Muscle layer of duodenum (tissue), 2 donors: ENCODE data around the gene RSPH3.
"Not testable (repeated sequence)": the region's sequence is repeated elsewhere in the genome, so short reads cannot be mapped to it uniquely, and the experiment has no call there.

Experiments used
- H3K27ac ChIP-seq: one replicate; pipeline ENCODE4 v1.7.0; 2013; ENCODE audit warnings: mild to moderate bottlenecking, low read length
- H3K27me3 ChIP-seq: one replicate; pipeline ENCODE4 v1.7.0; 2013; ENCODE audit warnings: low read depth, mild to moderate bottlenecking, control low read depth, low read length
- H3K36me3 ChIP-seq, 2 donors: one replicate each; pipeline ENCODE4 v1.7.0; 2013; ENCODE audit warnings: low read length in 2 of 2, control low read depth in 1 of 2, mild to moderate bottlenecking in 1 of 2; ENCODE audit not compliant: insufficient read depth in 2 of 2, control insufficient read depth in 1 of 2
- H3K4me1 ChIP-seq, 2 donors: one replicate each; pipeline ENCODE4 v1.7.0; 2013; ENCODE audit warnings: low read length in 2 of 2, mild to moderate bottlenecking in 2 of 2, control low read depth in 1 of 2, moderate library complexity in 1 of 2; ENCODE audit not compliant: insufficient read depth in 2 of 2, control insufficient read depth in 1 of 2
- H3K4me3 ChIP-seq, 2 donors: one replicate each; pipeline ENCODE4 v1.7.0; 2013; ENCODE audit warnings: low read length in 2 of 2, low read depth in 1 of 2, mild to moderate bottlenecking in 1 of 2
- H3K9me3 ChIP-seq, 2 donors: one replicate each; pipeline ENCODE4 v1.7.0; 2013; ENCODE audit warnings: low read length in 2 of 2, control low read depth in 1 of 2, mild to moderate bottlenecking in 1 of 2; ENCODE audit not compliant: control insufficient read depth in 1 of 2
- donor health status: healthy.

The RSPH3 gene

DNA sequence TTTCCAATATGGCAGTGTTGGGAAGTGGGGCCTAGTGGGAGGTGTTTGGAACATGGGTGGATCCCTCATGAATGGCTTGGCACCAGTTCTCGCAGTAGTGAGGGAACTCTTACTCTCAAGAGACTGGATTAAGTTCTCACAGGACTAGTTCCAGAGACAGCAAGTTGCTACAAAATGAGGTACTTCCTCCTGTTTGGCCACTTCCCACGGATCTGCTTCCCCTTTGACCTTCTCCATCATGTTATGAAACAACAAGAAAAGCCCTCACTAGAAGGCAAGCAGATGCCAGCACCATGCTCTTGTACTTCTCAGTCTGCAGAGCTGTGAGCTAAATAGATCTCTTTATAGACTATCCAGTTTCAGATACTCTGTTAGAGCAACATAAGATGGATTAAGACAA, 3.1 kb downstream of the RSPH3 start:
- no peak overlapping the region for H3K27ac ChIP-seq
- H3K27me3 ChIP-seq, result no peaks in the 10 kb centered on the region
- no peak overlapping the region for H3K4me3 ChIP-seq
- H3K9me3 ChIP-seq, result no peaks in the 10 kb centered on the region
- H3K36me3 ChIP-seq, result peaks cover 0 to 8% of the 10 kb centered on the region in 2 donors
- peaks cover 7 to 8% of the 10 kb centered on the region in 2 donors for H3K4me1 ChIP-seq

DNA sequence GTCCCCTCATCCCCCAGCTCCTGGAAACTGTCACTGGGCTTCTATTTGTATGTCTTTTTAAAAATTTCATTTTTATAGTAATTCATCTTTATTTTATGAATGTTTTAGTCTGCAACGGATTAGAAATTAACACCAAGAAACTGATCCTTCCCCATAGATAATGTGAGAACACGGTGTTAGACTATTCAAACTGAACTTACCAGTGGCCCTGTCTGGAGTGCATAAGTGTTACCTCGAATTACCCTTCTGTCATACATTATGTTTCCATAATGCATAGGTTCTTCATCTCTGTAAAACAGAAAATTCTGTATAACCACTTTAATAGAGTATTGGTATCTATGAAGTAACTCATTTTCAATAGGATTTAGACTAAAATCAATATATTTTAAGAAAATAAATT, 6.4 kb downstream of the RSPH3 start:
- Histone ChIP-seq H3K4me1 (no peaks in the 10 kb centered on the region), H3K4me3 (no peak overlapping the region), H3K27ac (no peak overlapping the region), H3K36me3 (peaks cover 0 to 8% of the 10 kb centered on the region in 2 donors), H3K9me3 (peaks cover 0 to 5% of the 10 kb centered on the region in 2 donors), H3K27me3 (no peaks in the 10 kb centered on the region)

DNA sequence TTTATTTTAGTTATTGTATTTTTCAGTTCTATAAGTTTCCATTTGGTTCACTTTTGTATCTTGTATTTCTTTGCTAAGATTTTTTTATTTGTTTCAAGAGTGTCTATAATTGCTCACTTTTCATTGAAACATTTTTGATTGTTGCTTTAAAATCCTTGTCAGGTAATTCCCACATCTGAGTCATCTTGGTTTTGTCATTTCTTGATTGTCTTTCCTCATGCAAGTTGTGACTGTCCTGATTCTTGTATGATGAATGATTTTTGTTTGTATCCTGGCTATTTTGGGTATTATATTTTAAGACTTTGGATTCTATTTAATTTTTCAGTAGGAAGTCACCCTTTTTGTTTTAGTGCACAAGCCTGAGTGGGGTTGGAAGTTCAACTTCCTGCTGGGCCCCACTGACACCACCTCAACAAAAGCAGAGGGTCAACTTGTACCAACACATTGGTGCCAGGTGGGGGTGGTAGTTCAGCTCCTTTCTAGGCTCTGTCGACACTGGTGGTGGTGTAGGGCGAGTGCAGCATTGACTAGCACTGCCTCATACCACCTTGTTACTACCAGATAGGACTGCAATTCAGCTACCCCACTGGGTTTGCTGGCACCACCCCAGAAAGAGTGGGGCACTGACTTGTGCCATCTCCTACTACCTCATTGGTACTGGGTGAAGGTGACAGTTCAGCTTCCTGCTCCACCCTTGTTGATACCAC, 8.8 kb downstream of the RSPH3 start:
- no peaks in the 10 kb centered on the region for H3K27me3 ChIP-seq
- H3K27ac ChIP-seq, result no peak overlapping the region
- no peak overlapping the region for H3K4me3 ChIP-seq
- no peaks in the 10 kb centered on the region for H3K4me1 ChIP-seq
- peaks cover 0 to 9% of the 10 kb centered on the region in 2 donors for H3K9me3 ChIP-seq
- peaks cover 0 to 8% of the 10 kb centered on the region in 2 donors for H3K36me3 ChIP-seq

DNA sequence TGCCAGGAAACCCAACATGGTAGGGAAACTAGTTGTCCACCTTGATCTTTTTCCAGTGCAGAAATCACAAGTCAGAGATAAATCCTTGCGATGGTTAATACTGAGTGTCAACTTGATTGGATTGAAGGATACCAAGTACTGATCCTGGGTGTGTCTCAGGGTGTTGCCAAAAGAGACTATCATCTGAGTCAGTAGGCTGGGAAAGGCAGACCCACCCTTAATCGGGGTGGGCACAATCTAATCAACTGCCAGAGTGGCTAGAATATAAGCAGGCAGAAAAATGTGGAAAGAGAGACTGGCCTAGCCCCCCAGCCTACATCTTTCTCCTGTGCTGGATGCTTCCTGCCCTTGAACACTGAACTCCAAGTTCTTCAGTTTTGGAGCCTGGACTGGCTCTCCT, 10.3 kb downstream of the RSPH3 start:
- not testable (repeated sequence) for H3K27ac ChIP-seq, H3K9me3 ChIP-seq, H3K36me3 ChIP-seq, H3K27me3 ChIP-seq, H3K4me3 ChIP-seq, H3K4me1 ChIP-seq

DNA sequence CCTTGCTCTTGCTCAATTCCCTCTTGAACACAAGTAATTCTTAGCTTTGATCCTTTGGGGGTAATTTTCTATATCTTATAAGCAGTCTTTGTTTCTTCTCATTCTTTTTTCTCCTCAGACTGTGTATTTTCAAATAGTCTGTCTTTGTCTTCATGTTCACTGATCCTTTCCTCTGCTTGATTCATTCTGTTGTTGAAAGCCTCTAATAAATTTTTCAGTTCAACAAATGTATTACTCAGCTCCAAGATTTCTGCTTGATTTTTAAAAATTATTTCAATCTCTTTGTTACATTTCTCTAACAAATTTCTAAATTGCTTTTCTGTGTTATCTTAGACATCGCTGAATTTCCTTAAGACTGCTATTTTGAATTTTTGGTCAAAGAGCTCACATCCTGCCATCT, 11.5 kb downstream of the RSPH3 start:
- Histone ChIP-seq H3K9me3 (peaks cover 0 to 9% of the 10 kb centered on the region in 2 donors), H3K36me3 (peaks cover 0 to 8% of the 10 kb centered on the region in 2 donors)

DNA sequence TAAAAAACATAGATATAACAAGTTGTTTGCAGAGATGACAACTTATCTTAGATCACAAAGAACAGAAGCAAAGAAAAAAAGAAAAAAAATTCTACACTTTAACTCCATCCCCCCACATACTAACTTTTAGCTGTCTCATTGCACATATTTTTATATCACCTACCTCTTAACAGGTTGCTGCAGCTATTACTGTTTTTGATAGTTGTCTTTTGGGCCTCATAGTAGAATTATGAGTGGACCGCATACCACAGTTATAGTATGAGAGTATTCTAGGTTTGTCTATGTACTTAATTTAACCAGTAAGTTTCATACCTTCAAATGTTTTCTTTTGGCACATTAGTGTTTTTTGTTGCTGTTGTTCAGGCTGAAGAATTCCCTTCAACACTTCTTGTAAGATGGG, 12.3 kb downstream of the RSPH3 start:
- no peaks in the 10 kb centered on the region for H3K4me1 ChIP-seq
- H3K4me3 ChIP-seq, result no peak overlapping the region
- peaks cover 0 to 9% of the 10 kb centered on the region in 2 donors for H3K9me3 ChIP-seq
- H3K36me3 ChIP-seq, result peaks cover 0 to 4% of the 10 kb centered on the region in 2 donors
- no peak overlapping the region for H3K27ac ChIP-seq
- no peaks in the 10 kb centered on the region for H3K27me3 ChIP-seq

More for the DNA sequence above, 11.5 kb downstream of the RSPH3 start:
- no peak overlapping the region for H3K4me3 ChIP-seq
- no peak overlapping the region for H3K27ac ChIP-seq
- H3K4me1 ChIP-seq, result no peaks in the 10 kb centered on the region
- H3K27me3 ChIP-seq, result no peaks in the 10 kb centered on the region

DNA sequence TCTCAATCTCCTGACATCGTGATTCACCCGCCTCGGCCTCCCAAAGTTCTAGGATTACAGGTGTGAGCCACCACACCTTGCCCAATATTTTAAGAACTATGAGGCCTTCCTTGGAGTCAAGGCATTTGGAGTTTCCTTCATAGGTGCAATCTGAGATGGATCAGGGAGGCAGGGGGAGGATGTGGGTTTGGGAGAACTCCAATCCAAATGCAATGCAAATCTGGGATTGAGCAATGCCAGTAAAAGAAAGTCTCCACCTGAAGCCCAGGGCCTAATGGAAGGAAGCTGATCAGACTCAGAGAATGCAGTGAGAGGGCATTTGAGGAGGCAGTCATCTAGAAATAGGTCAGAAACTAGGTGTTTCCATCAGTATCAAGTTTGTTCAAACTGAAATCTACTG, 21.2 kb downstream of the RSPH3 start:
- H3K9me3 ChIP-seq, result no peaks in the 10 kb centered on the region
- H3K27ac ChIP-seq, result no peak overlapping the region
- no peak overlapping the region for H3K4me3 ChIP-seq
- no peaks in the 10 kb centered on the region for H3K27me3 ChIP-seq
- no peaks in the 10 kb centered on the region for H3K4me1 ChIP-seq
- peaks cover 4 to 17% of the 10 kb centered on the region in 2 donors for H3K36me3 ChIP-seq

DNA sequence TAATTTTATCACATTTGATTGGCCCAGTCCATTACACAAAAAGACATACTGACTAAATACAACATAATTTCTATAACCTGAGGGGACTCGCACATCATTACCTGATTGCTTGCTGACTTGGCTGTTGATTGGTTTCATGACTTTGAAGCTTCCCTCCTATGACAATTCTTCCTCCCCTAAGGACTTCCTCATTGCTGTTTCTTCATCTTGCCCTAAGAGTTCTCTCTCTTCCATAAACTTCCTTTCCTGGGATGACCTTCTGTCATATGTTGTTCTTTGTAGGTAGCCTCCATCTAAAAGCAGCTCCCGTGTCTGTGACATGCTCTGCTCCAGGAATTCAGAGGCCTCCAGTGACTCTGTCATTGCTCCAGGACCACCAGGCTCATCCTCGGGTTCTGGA, 22.6 kb downstream of the RSPH3 start:
- Histone ChIP-seq H3K27ac (no peak overlapping the region), H3K4me3 (no peak overlapping the region), H3K4me1 (no peaks in the 10 kb centered on the region), H3K9me3 (no peaks in the 10 kb centered on the region), H3K27me3 (no peaks in the 10 kb centered on the region), H3K36me3 (peaks cover 4 to 17% of the 10 kb centered on the region in 2 donors)

DNA sequence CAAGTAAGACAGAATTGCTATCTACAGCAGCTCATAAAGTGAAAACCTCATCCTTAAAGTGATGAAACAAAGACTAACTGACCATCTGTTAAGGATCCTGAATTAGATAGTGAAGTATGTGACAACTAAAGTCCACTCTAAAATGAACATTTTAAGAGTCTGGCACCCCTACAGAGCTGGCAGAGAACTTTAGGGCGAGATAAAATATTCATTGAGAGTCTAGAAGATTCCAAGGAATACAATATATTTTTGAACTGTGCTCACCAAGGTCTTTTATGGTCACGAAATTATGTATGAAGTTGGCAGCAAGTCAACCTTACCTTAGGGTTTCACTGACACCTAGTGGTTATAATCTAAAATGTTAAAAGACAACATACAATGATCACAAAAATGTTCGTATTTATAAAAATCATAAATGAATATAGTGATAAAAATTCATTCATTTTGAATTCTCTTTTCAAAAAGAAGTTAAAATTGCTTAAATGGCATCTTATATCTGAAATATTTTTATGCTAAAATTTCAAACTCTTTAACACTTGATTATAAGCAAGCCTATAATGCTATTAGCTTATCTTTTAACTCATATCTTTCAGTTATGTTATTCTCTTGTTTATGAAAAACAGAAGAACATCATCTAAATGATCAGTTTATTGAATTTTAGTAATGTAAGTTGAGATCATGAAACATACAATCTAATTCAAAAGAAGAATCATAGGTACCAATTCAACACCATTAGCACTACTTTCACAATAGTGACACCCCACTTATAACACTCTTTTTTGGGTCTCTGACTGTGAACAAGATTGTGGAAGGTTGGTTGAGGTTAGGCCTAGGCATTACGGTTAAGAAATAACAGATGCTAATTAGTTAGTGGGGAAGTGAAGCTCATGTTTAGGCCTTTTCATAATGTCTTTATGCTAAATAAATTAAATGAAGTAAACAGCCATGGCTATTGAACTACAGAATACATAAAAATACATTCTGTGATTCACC, 27.5 kb downstream of the RSPH3 start:
- Histone ChIP-seq H3K9me3 (peaks cover 0 to 9% of the 10 kb centered on the region in 2 donors), H3K27me3 (no peaks in the 10 kb centered on the region), H3K27ac (no peak overlapping the region), H3K36me3 (peaks cover 3 to 10% of the 10 kb centered on the region in 2 donors), H3K4me1 (no peaks in the 10 kb centered on the region), H3K4me3 (no peak overlapping the region)

DNA sequence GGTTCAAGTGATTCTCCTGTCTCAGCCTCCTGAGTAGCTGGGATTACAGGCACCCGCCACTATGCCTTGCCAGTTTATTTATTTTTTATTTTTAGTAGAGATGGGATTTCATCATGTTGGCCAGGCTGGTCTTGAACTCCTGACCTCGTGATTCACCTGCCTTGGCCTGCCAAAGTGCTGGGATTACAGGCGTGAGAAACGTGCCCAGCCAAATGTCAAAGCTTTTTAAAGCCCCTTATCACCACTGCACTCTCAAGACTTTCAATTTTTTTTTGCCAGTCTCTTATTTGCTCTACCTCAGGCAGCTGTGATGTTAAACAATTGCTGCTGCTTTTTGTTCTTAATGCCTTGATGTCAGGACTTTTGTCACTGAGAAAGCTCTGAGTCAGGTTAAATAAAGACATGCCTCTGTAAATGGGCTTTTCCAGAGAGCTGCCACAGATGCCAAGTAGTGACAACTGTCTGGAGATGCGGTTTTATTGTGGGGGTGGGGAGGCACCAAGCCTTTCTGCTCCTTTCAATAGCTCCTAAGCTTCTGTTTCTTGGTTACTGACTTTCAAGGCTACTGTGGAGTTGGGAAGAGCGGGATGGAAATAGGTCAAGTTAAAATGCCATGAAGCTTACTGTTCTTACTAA, 29.2 kb downstream of the RSPH3 start:
- Histone ChIP-seq H3K27me3 (no peaks in the 10 kb centered on the region), H3K4me3 (no peak overlapping the region), H3K36me3 (peaks cover 0 to 5% of the 10 kb centered on the region in 2 donors), H3K4me1 (no peaks in the 10 kb centered on the region), H3K9me3 (peaks cover 0 to 10% of the 10 kb centered on the region in 2 donors), H3K27ac (no peak overlapping the region)

DNA sequence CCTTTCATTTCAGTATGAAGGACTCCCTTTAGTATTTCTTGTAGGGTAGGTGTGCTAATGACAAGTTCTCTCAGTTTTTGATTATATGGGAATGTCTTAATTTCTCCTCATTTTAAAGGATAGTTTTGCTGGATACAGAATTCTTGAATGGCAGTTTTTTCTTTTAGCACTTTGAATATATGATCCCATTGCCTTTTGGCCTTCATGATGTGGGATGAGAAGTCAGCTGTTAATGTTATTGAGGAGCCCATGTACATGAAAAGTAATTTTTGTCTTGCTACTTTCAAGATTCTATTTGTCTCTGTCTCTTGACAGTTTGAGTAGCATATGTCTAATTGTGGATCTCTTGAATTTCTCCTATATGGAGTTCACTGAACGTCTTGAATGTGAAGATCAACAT, 30.9 kb downstream of the RSPH3 start:
- Histone ChIP-seq H3K27ac (no peak overlapping the region), H3K4me1 (no peaks in the 10 kb centered on the region), H3K36me3 (peaks cover 0 to 5% of the 10 kb centered on the region in 2 donors), H3K27me3 (no peaks in the 10 kb centered on the region), H3K9me3 (peaks cover 0 to 10% of the 10 kb centered on the region in 2 donors), H3K4me3 (no peak overlapping the region)
